B cell (primary cell): Measurements from ENCODE around the gene CTNNA2. TPM values are rescaled to one million over a fixed set of nuclear protein-coding genes. Genes with fewer than 3 reads are reported as not detected.

Experiments used
- ATAC-seq: fragments of 200-7000 bp; cut with Tn5 transposase; one replicate; pipeline ENCODE4 v1.10.0; 2021; ENCODE audit warnings: low read depth, mild to moderate bottlenecking, moderate number of reproducible peaks, moderate library complexity
- CTCF ChIA-PET: fragments of 350-600 bp; sonication (Branson Sonifier 250); formaldehyde crosslinking; loops from one replicate; lab custom pipeline; 2021; ENCODE audit warnings: antibody characterized with exemption, inconsistent platforms; lab: Charles Lee
- POLR2A ChIA-PET: fragments of 350-600 bp; sonication (Branson Sonifier 250); formaldehyde crosslinking; loops from one replicate; lab custom pipeline; 2021; ENCODE audit warnings: antibody characterized with exemption; lab: Charles Lee
- DNase-seq: peaks from one replicate; pipeline ENCODE4 v3.0.0; 2013
- H2AFZ ChIP-seq: 2 replicates; pipeline ENCODE4 v1.6.1; 2012; ENCODE audit warnings: mild to moderate bottlenecking, low read depth, low read length; ENCODE audit not compliant: insufficient read depth, poor library complexity, severe bottlenecking
- H3K27ac ChIP-seq, 2 donors: 1 replicate in 1 of 2; 2 replicates in 1 of 2; pipeline ENCODE4 v1.5.1; 2012 to 2013; ENCODE audit warnings: low read length in 2 of 2, mild to moderate bottlenecking in 2 of 2, moderate library complexity in 1 of 2
- H3K27me3 ChIP-seq, 4 experiments: fragments of 200-600 bp in 1 of 4; sonication (generic) in 1 of 4; replicated peaks in 1 of 4; 1 replicate in 2 of 4; 2 replicates in 2 of 4; pipeline versions ENCODE4 v1.6.1 to v1.7.0; 2013 to 2016; ENCODE audit warnings: low read length in 3 of 4, mild to moderate bottlenecking in 2 of 4, mixed read lengths in 1 of 4, moderate library complexity in 1 of 4; ENCODE audit not compliant: insufficient read depth in 4 of 4, control insufficient read depth in 3 of 4; ENCODE audit errors: control extremely low read depth in 1 of 4
- H3K36me3 ChIP-seq, 2 experiments: replicated peaks in 1 of 2; 1 replicate in 1 of 2; 2 replicates in 1 of 2; pipeline versions ENCODE4 v1.6.1 to v1.7.1; 2013; ENCODE audit warnings: low read length in 1 of 2; ENCODE audit not compliant: insufficient read depth in 2 of 2, control insufficient read depth in 1 of 2; ENCODE audit errors: control extremely low read depth in 1 of 2, extremely low read depth in 1 of 2
- H3K4me1 ChIP-seq, 2 donors: fragments of 200-600 bp in 1 of 2; sonication (generic) in 1 of 2; 1 replicate in 1 of 2; 2 replicates in 1 of 2; pipeline versions ENCODE4 v1.5.1 to v1.6.1; 2013 to 2017; ENCODE audit warnings: low read length in 2 of 2; ENCODE audit not compliant: control insufficient read depth in 2 of 2, insufficient read depth in 2 of 2
- H3K4me2 ChIP-seq: replicated peaks from 2 replicates; pipeline ENCODE3; 2012; ENCODE audit warnings: mild to moderate bottlenecking, low read depth, low read length; ENCODE audit not compliant: poor library complexity, severe bottlenecking
- H3K4me3 ChIP-seq, 5 experiments: fragments of 200-600 bp in 1 of 5; sonication (generic) in 1 of 5; 1 replicate in 3 of 5; 2 replicates in 2 of 5; pipeline versions ENCODE4 v1.5.1 to v1.7.0; 2011 to 2016; ENCODE audit warnings: low read length in 4 of 5, mild to moderate bottlenecking in 4 of 5, low read depth in 2 of 5, control low read depth in 1 of 5, moderate library complexity in 1 of 5; ENCODE audit not compliant: insufficient read depth in 1 of 5; ENCODE audit errors: control extremely low read depth in 1 of 5, extremely low read depth in 1 of 5
- H3K79me2 ChIP-seq: fragments of 200-600 bp; sonication (generic); one replicate; pipeline ENCODE4 v1.6.0; 2016; ENCODE audit warnings: low read length; ENCODE audit not compliant: control insufficient read depth, insufficient read depth
- H3K9ac ChIP-seq: fragments of 200-600 bp; sonication (generic); 2 replicates; pipeline ENCODE4 v1.6.1; 2017; ENCODE audit warnings: mild to moderate bottlenecking, low read length, moderate library complexity
- H3K9me3 ChIP-seq, 3 donors: one replicate each; pipeline versions ENCODE4 v1.6.1 to v1.7.1; 2013; ENCODE audit warnings: low read length in 2 of 3; ENCODE audit not compliant: control insufficient read depth in 2 of 3, insufficient read depth in 1 of 3; ENCODE audit errors: control extremely low read depth in 1 of 3
- H4K20me1 ChIP-seq: 2 replicates; pipeline ENCODE4 v1.6.0; 2012; ENCODE audit warnings: mild to moderate bottlenecking, low read length; ENCODE audit not compliant: insufficient read depth, control insufficient read depth, poor library complexity, severe bottlenecking
- H3K27ac Mint-ChIP-seq: one replicate; pipeline ENCODE4 v1.8.0; 2021; ENCODE audit warnings: mixed read lengths
- H3K27me3 Mint-ChIP-seq: one replicate; pipeline ENCODE4 v1.8.0; 2021; ENCODE audit warnings: mixed read lengths
- H3K4me1 Mint-ChIP-seq: one replicate; pipeline ENCODE4 v1.8.0; 2021; ENCODE audit warnings: mixed read lengths
- H3K4me3 Mint-ChIP-seq: one replicate; pipeline ENCODE4 v1.8.0; 2021; ENCODE audit warnings: mixed read lengths
- H3K9me3 Mint-ChIP-seq: one replicate; pipeline ENCODE4 v1.8.0; 2022; ENCODE audit warnings: mixed read lengths; ENCODE audit not compliant: insufficient read depth
- CTCF ChIP-seq: fragments of 200-600 bp; IDR thresholded peaks from one replicate; pipeline ENCODE4 v1.8.0; 2022; ENCODE audit warnings: antibody characterized with exemption, mild to moderate bottlenecking
- EZH2 ChIP-seq: IDR thresholded peaks from 2 replicates; pipeline ENCODE4 v1.6.1; 2012; ENCODE audit warnings: borderline replicate concordance, low read depth, mild to moderate bottlenecking, moderate library complexity, low read length; ENCODE audit not compliant: insufficient read depth, poor library complexity, severe bottlenecking
- WGBS: methylation state at CpG from one replicate; pipeline ENCODE4 v1.1.5; 2013; ENCODE audit warnings: missing lambda C conversion rate; ENCODE audit not compliant: insufficient coverage; 5-methylcytosine and 5-hydroxymethylcytosine counted together
- intact Hi-C: fragments of 100-400 bp; cut with micrococcal nuclease; formaldehyde crosslinking; loops from one replicate; pipeline ENCODE4 v1.10.0; 2022
- polyA plus RNA-seq: library from polyadenylated mRNA; depleted of rRNA; stranded (reverse); fragments of >200 nt; gene quantifications from 2 replicates; pipeline ENCODE4 v1.2.3, GENCODE V29; 2012
- total RNA-seq, 2 donors: library from RNA; stranded (reverse); fragments of 120-200 nt in 1 of 2; gene quantifications; 1 replicate in 1 of 2; 2 replicates in 1 of 2; pipeline versions ENCODE4 v1.2.3 to v1.2.4, GENCODE V29; 2013 to 2022

CTNNA2 gene
- total and polyA plus RNA-seq, 2 donors (not counting 1 experiment from before 2014, with no cell fraction given): not detected

DNA sequence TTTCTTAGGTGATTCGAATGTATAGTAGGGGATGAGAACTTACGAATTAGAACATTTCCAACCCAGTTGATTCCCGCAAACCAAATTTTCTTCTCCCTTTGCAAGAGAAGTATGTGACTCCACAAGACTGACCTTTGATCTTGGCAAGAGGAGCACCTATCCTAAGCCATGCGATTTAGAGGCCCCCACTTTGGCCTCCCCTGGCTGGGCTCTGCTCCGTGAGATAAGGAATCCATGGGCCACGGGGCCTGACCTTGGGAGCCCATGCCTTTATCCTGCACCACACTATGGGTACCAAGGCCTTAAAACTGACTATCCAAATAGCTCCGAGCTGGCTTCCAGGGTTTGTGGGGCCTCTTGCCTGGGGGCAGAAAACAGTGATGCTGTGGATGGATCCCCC, 656.0 kb downstream of the CTNNA2 start:
- Histone ChIP-seq H3K4me1 (no peaks in the 10 kb centered on the region), H2AFZ (no peak overlapping the region), H3K9ac (no peak overlapping the region), H3K36me3 (no peaks in the 10 kb centered on the region), H3K4me3 (no peak overlapping the region), H3K27ac (no peak overlapping the region), H3K9me3 (peaks cover 0 to 6% (median 0%) of the 10 kb centered on the region in 3 donors), H3K79me2 (no peaks in the 10 kb centered on the region), H3K27me3 (no peaks in the 10 kb centered on the region), H3K4me2 (no peak overlapping the region), H4K20me1 (no peaks in the 10 kb centered on the region)
- ATAC-seq: no peak
- Mint-ChIP-seq H3K27me3 (no peaks in the 10 kb centered on the region), H3K9me3 (peaks cover 2% of the 10 kb centered on the region), H3K4me1 (no peaks in the 10 kb centered on the region), H3K4me3 (no peak overlapping the region), H3K27ac (no peak overlapping the region)
- intact Hi-C loops: no loop called here
- DNase-seq: no peak
- WGBS: 88% methylated on average over 5 of the region's 7 CpGs
- CTCF ChIA-PET: no interaction called here
- no peak for TF ChIP-seq EZH2
- POLR2A ChIA-PET: no interaction called here

GRCh38 chr2:80169811-80170594, 657.2 kb downstream of the CTNNA2 start:
- H3K27ac ChIP-seq: no peak overlapping the region
- intact Hi-C loops: no loop called here
- no peaks in the 10 kb centered on the region for H4K20me1 ChIP-seq
- H3K4me2 ChIP-seq: no peak overlapping the region
- Mint-ChIP-seq H3K27ac (no peak overlapping the region), H3K27me3 (no peaks in the 10 kb centered on the region), H3K9me3 (peaks cover 2% of the 10 kb centered on the region), H3K4me1 (no peaks in the 10 kb centered on the region), H3K4me3 (no peak overlapping the region)
- H2AFZ ChIP-seq: no peak overlapping the region
- no peak overlapping the region for H3K4me3 ChIP-seq
- TF ChIP-seq EZH2 (no peak), CTCF (no peak)
- H3K36me3 ChIP-seq: no peaks in the 10 kb centered on the region
- ChIA-PET POLR2A (no interaction called here), CTCF (no interaction called here)
- no CpG with 5 or more reads among the region's 3 CpGs for WGBS
- DNase-seq (no peak), ATAC-seq (no peak)
- H3K9ac ChIP-seq: no peak overlapping the region
- H3K4me1 ChIP-seq: no peaks in the 10 kb centered on the region
- H3K9me3 ChIP-seq: peaks cover 0 to 6% (median 0%) of the 10 kb centered on the region in 3 donors
- H3K79me2 ChIP-seq: no peaks in the 10 kb centered on the region
- H3K27me3 ChIP-seq: no peaks in the 10 kb centered on the region
